Breast epithelium (tissue), 3 donors: Measurements from ENCODE around the gene TAB3.

ENCODE experiments used
- POLR2A ChIP-seq: fragments of 450-650 bp; IDR thresholded peaks from one replicate; pipeline ENCODE4 v1.6.1; 2016; ENCODE audit warnings: antibody characterized with exemption, mild to moderate bottlenecking, moderate library complexity
- POLR2AphosphoS5 ChIP-seq, 3 donors: sonication (generic); formaldehyde crosslinking; IDR thresholded peaks; one replicate each; pipeline ENCODE4 v1.6.1; 2017; ENCODE audit warnings: antibody characterized with exemption in 3 of 3
- TF ChIP-seq, protein P1 (sequence below), 3 donors: fragments of 450-650 bp; IDR thresholded peaks; one replicate each; pipeline ENCODE4 v1.5.1; 2016 to 2017; ENCODE audit warnings: antibody characterized with exemption in 3 of 3, mild to moderate bottlenecking in 3 of 3, moderate library complexity in 3 of 3

DNA sequence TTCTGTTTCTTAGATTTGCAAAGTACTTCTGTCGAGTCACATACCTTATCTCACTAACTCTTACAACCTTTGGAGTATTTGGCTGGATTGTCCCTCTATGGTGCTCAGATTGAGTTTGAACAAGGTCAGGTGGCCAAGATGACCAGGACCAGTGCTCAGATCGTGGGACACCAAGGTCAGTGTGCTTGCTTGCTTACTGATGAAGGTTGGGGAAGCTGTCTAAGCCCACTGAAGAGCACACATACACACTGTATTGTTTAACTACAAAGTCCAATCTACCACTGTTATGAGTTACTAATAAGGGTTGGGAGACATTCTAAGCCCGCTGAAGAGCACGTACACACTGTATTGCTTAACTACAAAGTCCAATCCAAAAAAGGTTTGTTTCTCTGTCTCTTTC is 53.7 kb downstream of the TAB3 start:
- TF ChIP-seq, protein P1, sequence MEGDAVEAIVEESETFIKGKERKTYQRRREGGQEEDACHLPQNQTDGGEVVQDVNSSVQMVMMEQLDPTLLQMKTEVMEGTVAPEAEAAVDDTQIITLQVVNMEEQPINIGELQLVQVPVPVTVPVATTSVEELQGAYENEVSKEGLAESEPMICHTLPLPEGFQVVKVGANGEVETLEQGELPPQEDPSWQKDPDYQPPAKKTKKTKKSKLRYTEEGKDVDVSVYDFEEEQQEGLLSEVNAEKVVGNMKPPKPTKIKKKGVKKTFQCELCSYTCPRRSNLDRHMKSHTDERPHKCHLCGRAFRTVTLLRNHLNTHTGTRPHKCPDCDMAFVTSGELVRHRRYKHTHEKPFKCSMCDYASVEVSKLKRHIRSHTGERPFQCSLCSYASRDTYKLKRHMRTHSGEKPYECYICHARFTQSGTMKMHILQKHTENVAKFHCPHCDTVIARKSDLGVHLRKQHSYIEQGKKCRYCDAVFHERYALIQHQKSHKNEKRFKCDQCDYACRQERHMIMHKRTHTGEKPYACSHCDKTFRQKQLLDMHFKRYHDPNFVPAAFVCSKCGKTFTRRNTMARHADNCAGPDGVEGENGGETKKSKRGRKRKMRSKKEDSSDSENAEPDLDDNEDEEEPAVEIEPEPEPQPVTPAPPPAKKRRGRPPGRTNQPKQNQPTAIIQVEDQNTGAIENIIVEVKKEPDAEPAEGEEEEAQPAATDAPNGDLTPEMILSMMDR (IDR thresholded peaks at IDR 0.05), result no peak
- TF ChIP-seq POLR2A (no peak), POLR2AphosphoS5 (IDR thresholded peaks at IDR 0.05) (no peak)
